GM21529 (cell line): Measurements from ENCODE around the gene ZDHHC7.

ENCODE experiments used
- ATAC-seq: cut with Tn5 transposase; IDR thresholded peaks from one replicate; pipeline ENCODE4 v1.9.1; 2021; ENCODE audit not compliant: unreplicated experiment

The ZDHHC7 gene

DNA sequence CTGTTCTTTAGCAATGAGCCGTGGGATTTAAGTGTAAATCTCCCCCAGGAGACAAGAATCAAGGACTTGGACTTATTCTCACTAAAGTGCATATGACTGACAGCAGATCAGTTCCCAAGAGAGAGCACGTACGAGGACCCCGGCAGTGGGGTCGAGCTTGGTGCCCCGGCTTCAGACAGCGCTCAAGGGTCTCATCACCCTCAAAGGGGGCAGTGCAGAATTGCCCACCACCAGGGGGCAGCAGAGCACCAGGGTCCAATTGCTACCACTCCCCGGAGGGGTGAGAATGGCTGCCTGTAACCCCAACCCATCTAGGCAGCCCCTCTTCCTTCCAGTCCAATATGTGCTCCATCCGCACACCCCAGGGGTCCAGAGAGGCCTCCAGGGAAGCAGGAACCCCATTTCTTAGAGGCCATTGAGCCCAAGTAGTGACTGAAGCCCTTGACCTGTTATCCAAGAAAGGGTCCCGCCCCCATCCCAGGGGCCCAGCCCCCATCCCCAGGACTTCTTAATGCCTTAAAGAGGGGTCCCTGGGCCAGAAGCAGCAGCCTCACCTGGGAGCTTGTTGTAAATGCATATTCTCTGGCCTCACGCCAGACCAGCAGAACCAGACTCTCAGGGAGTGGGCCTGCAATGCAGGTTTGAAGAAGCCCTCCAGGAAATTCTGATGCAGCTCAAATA, 86.1 kb downstream of the ZDHHC7 start:
- no peak for ATAC-seq

DNA sequence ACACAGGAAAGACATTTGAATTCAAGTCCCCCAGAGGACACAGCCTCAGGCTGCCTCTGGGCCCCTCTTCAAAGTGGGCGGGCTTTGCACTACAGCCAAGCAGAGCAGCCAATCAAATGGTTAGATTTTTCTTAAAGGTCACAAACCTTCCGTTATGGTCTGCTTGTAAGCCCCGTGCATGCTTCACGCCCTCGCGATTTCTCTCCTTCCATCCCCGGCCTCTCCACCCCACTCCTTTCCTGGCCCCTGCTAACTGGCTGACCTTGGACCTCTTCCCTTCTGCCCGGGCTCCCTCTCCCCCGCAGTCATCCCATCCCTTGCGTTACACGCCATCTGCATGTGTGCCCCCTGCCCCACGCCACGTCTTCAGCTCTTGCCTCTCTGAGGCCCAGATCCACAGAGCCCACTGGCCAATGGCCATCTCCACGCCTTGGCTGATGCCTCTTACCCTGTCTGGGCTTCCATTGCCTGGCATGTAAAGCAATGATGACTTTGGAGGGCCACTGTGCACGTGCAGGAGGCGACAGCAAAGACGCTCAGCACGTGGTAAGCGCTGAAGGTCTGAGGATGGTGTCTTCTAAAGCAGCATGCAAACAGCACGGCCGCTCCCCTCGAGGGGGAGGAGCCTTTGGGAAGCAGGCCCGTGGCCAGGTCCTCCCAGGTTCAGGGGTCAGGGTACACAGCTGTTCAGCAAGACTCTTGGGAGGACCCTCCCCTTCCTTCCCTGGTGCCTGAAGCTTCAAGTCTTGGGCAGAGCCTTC, 86.8 kb downstream of the ZDHHC7 start:
- ATAC-seq, result no peak
